GM12892 (cell line): ENCODE data around the gene GSTM5.
"Not testable (repeated sequence)": the region's sequence is repeated elsewhere in the genome, so short reads cannot be mapped to it uniquely, and the experiment has no call there.

Experiments used
- POLR2A ChIP-seq: IDR thresholded peaks from 2 replicates; pipeline ENCODE4 v1.6.1; 2011; ENCODE audit warnings: low read depth, low read length, control low read depth
- POLR2AphosphoS5 ChIP-seq: IDR thresholded peaks from 2 replicates; pipeline ENCODE4 v1.6.1; 2011; ENCODE audit warnings: low read depth, low read length, control low read depth

GRCh38 chr1:109708949-109709348, 3.1 kb upstream of the GSTM5 start:
- TF ChIP-seq POLR2AphosphoS5, POLR2A: not testable (repeated sequence)
